IMR-90 (cell line): Measurements from ENCODE around the gene NCR2. TPM values are rescaled to one million over a fixed set of nuclear protein-coding genes. Genes with fewer than 3 reads are reported as not detected.

Experiments
- ATAC-seq: fragments of 200-7000 bp; cut with Tn5 transposase; 2 replicates; pipeline ENCODE4 v1.9.1; 2020; ENCODE audit warnings: low read depth, mild to moderate bottlenecking, moderate library complexity
- BruUV-seq: library from RNA; stranded (reverse); fragments of 400-500 nt; replicated peaks from 2 replicates; lab custom pipeline; 2021; lab: Mats Ljungman, UMichigan
- CTCF ChIA-PET: fragments of 300-600 bp; formaldehyde crosslinking; extraction: SDS; loops from one replicate; lab custom pipeline; 2021; ENCODE audit warnings: antibody characterized with exemption; lab: Yijun Ruan, JAX
- POLR2A ChIA-PET: fragments of 300-600 bp; sonication (Branson Sonifier 250); formaldehyde crosslinking; loops from one replicate; lab custom pipeline; 2022; ENCODE audit warnings: antibody characterized with exemption; ENCODE audit not compliant: unreplicated experiment; lab: Charles Lee
- DNase-seq: peaks from one replicate; pipeline ENCODE4 v3.0.0; 2013
- H2AFZ ChIP-seq: replicated peaks from 2 replicates; pipeline ENCODE3; 2013; ENCODE audit warnings: low read length, mild to moderate bottlenecking; ENCODE audit not compliant: poor library complexity
- H2AK5ac ChIP-seq: 2 replicates; pipeline ENCODE4 v1.6.1; 2013; ENCODE audit warnings: low read depth, low read length, inconsistent platforms
- H2AK9ac ChIP-seq: replicated peaks from 2 replicates; pipeline ENCODE3; 2013; ENCODE audit warnings: mild to moderate bottlenecking, low read depth, low read length, moderate library complexity; ENCODE audit not compliant: poor library complexity
- H2BK120ac ChIP-seq: 2 replicates; pipeline ENCODE4 v1.6.1; 2013; ENCODE audit warnings: low read depth, low read length, inconsistent platforms
- H2BK15ac ChIP-seq: 3 replicates; pipeline ENCODE4 v1.6.1; 2013; ENCODE audit warnings: low read depth, low read length, inconsistent platforms
- H2BK20ac ChIP-seq: 2 replicates; pipeline ENCODE4 v1.6.1; 2013; ENCODE audit warnings: low read depth, mild to moderate bottlenecking, inconsistent platforms, low read length, moderate library complexity
- H2BK5ac ChIP-seq: 2 replicates; pipeline ENCODE4 v1.6.1; 2013; ENCODE audit warnings: mild to moderate bottlenecking, low read depth, low read length, inconsistent platforms; ENCODE audit not compliant: poor library complexity, severe bottlenecking
- H3K14ac ChIP-seq: replicated peaks from 2 replicates; pipeline ENCODE4 v1.6.1; 2013; ENCODE audit warnings: low read depth, low read length, inconsistent platforms
- H3K18ac ChIP-seq: 2 replicates; pipeline ENCODE4 v1.6.1; 2013; ENCODE audit warnings: low read depth, low read length, control low read depth
- H3K23ac ChIP-seq: 2 replicates; pipeline ENCODE4 v1.6.1; 2013; ENCODE audit warnings: low read depth, low read length, inconsistent platforms
- H3K27ac ChIP-seq: 2 replicates; pipeline ENCODE4 v1.5.1; 2013; ENCODE audit warnings: mild to moderate bottlenecking, control low read depth, low read length; ENCODE audit not compliant: insufficient read depth
- H3K27me3 ChIP-seq: 2 replicates; pipeline ENCODE4 v1.6.1; 2013; ENCODE audit warnings: low read length; ENCODE audit not compliant: control insufficient read depth, insufficient read depth
- H3K36me3 ChIP-seq: 2 replicates; pipeline ENCODE4 v1.6.1; 2013; ENCODE audit warnings: low read length, mixed read lengths; ENCODE audit not compliant: control insufficient read depth, insufficient read depth
- H3K4ac ChIP-seq: 2 replicates; pipeline ENCODE4 v1.6.1; 2013; ENCODE audit warnings: low read depth, low read length, inconsistent platforms
- H3K4me1 ChIP-seq: 2 replicates; pipeline ENCODE4 v1.6.1; 2013; ENCODE audit warnings: low read length, mixed read lengths; ENCODE audit not compliant: control insufficient read depth, insufficient read depth
- H3K4me2 ChIP-seq: 2 replicates; pipeline ENCODE4 v1.6.1; 2013; ENCODE audit warnings: low read depth, mild to moderate bottlenecking, control low read depth, low read length, moderate library complexity
- H3K4me3 ChIP-seq: 2 replicates; pipeline ENCODE4 v1.5.1; 2013; ENCODE audit warnings: low read depth, mild to moderate bottlenecking, control low read depth, low read length, moderate library complexity; ENCODE audit not compliant: insufficient read depth
- H3K56ac ChIP-seq: 2 replicates; pipeline ENCODE4 v1.6.1; 2013; ENCODE audit warnings: low read length, inconsistent platforms; ENCODE audit not compliant: insufficient read depth; ENCODE audit errors: extremely low read depth
- H3K79me1 ChIP-seq, 2 experiments: 2 replicates each; pipeline ENCODE4 v1.6.1; 2013; ENCODE audit warnings: low read length in 2 of 2, inconsistent platforms in 1 of 2, low read depth in 1 of 2
- H3K9ac ChIP-seq: 2 replicates; pipeline ENCODE4 v1.6.1; 2013; ENCODE audit warnings: low read depth, low read length, control low read depth
- H3K9me1 ChIP-seq: 2 replicates; pipeline ENCODE4 v1.6.1; 2013; ENCODE audit warnings: low read length, inconsistent platforms; ENCODE audit not compliant: insufficient read depth
- H3K9me3 ChIP-seq: 2 replicates; pipeline ENCODE4 v1.6.1; 2013; ENCODE audit warnings: low read length; ENCODE audit not compliant: control insufficient read depth, insufficient read depth
- H4K20me1 ChIP-seq: 2 replicates; pipeline ENCODE4 v1.6.1; 2013; ENCODE audit warnings: low read length, inconsistent platforms; ENCODE audit not compliant: insufficient read depth
- H4K5ac ChIP-seq: 2 replicates; pipeline ENCODE4 v1.6.1; 2013; ENCODE audit warnings: mild to moderate bottlenecking, low read depth, low read length, control low read depth
- H4K8ac ChIP-seq, 2 experiments: 2 replicates each; pipeline ENCODE4 v1.6.1; 2013; ENCODE audit warnings: low read depth in 2 of 2, low read length in 2 of 2, control low read depth in 1 of 2, inconsistent platforms in 1 of 2
- H4K91ac ChIP-seq: 2 replicates; pipeline ENCODE4 v1.6.1; 2013; ENCODE audit warnings: low read depth, low read length, inconsistent platforms; ENCODE audit not compliant: insufficient read depth
- BHLHE40 ChIP-seq: fragments of 150-350 bp; IDR thresholded peaks from 2 replicates; pipeline ENCODE4 v1.6.1; 2016; ENCODE audit warnings: mild to moderate bottlenecking, low read depth, low read length
- CEBPB ChIP-seq: IDR thresholded peaks from 2 replicates; pipeline ENCODE4 v1.6.1; 2012; ENCODE audit warnings: low read depth, low read length, improper control_type of control experiment
- CHD1 ChIP-seq: IDR thresholded peaks from 2 replicates; pipeline ENCODE4 v1.6.1; 2012; ENCODE audit warnings: low read depth, low read length, improper control_type of control experiment
- FOS ChIP-seq: fragments of 150-350 bp; IDR thresholded peaks from 2 replicates; pipeline ENCODE4 v1.6.1; 2016; ENCODE audit warnings: low read depth, low read length
- MAFK ChIP-seq: IDR thresholded peaks from 2 replicates; pipeline ENCODE4 v1.6.1; 2012; ENCODE audit warnings: low read depth, low read length, improper control_type of control experiment
- MAZ ChIP-seq: IDR thresholded peaks from 2 replicates; pipeline ENCODE4 v1.6.1; 2012; ENCODE audit warnings: low read depth, mild to moderate bottlenecking, low read length, improper control_type of control experiment, moderate library complexity, borderline replicate concordance
- MXI1 ChIP-seq: IDR thresholded peaks from 2 replicates; pipeline ENCODE4 v1.6.1; 2012; ENCODE audit warnings: low read depth, mild to moderate bottlenecking, low read length, moderate library complexity, borderline replicate concordance
- NFE2L2 ChIP-seq: fragments of 150-350 bp; IDR thresholded peaks from 2 replicates; pipeline ENCODE4 v1.6.1; 2016; ENCODE audit warnings: low read depth, mild to moderate bottlenecking, low read length
- POLR2A ChIP-seq: IDR thresholded peaks from 2 replicates; pipeline ENCODE4 v1.6.1; 2012; ENCODE audit warnings: mild to moderate bottlenecking, low read depth, low read length
- RAD21 ChIP-seq: IDR thresholded peaks from 2 replicates; pipeline ENCODE4 v1.6.1; 2012; ENCODE audit warnings: low read length, improper control_type of control experiment
- RCOR1 ChIP-seq: IDR thresholded peaks from 2 replicates; pipeline ENCODE4 v1.6.1; 2012; ENCODE audit warnings: mild to moderate bottlenecking, low read length, improper control_type of control experiment; ENCODE audit not compliant: insufficient replicate concordance
- RFX5 ChIP-seq: IDR thresholded peaks from 2 replicates; pipeline ENCODE4 v1.8.0; 2012; ENCODE audit warnings: low read depth, mild to moderate bottlenecking, low read length, moderate library complexity
- SMC3 ChIP-seq: fragments of 150-350 bp; IDR thresholded peaks from 2 replicates; pipeline ENCODE4 v1.6.1; 2016; ENCODE audit warnings: low read depth, mild to moderate bottlenecking, antibody characterized with exemption, low read length, moderate library complexity
- USF2 ChIP-seq: fragments of 150-350 bp; IDR thresholded peaks from 2 replicates; pipeline ENCODE4 v1.6.1; 2017; ENCODE audit warnings: mild to moderate bottlenecking, antibody characterized with exemption, low read length, low read depth
- dilution Hi-C: fragments of 300-500 bp; cut with HindIII; formaldehyde crosslinking; loops from one replicate; pipeline ENCODE4 v1.14.3; 2018; ENCODE audit warnings: low sequenced_read_pairs; ENCODE audit not compliant: unreplicated experiment
- in situ Hi-C: fragments of 300-500 bp; cut with MboI; formaldehyde crosslinking; loops from 3 replicates; pipeline ENCODE4 v1.14.3; 2019; ENCODE audit warnings: low sequenced_read_pairs, inconsistent platforms, mixed read lengths
- intact Hi-C: fragments of 100-400 bp; cut with micrococcal nuclease; formaldehyde crosslinking; loops from 2 replicates; pipeline ENCODE4 v1.10.0; 2022
- polyA plus RNA-seq, 3 experiments: library from polyadenylated mRNA; depleted of rRNA; stranded (reverse); fragments of >200 nt; gene quantifications; 2 replicates each; pipeline ENCODE4 v1.2.3, GENCODE V29; 2012; ENCODE audit warnings: low replicate concordance in 1 of 3
- total RNA-seq: library from RNA; depleted of rRNA; stranded (reverse); fragments of >200 nt; gene quantifications from 2 replicates; pipeline ENCODE4 v1.2.3, GENCODE V29; 2012
- TF ChIP-seq, protein P1 (sequence below): conservative IDR thresholded peaks from 2 replicates; pipeline ENCODE4 v1.5.1; 2012; ENCODE audit warnings: mild to moderate bottlenecking, low read depth, low read length, improper control_type of control experiment
- TF ChIP-seq, protein P2 (sequence below): fragments of 150-350 bp; IDR thresholded peaks from 2 replicates; pipeline ENCODE4 v1.6.1; 2016; ENCODE audit warnings: low read depth, mild to moderate bottlenecking, low read length, moderate library complexity, borderline replicate concordance

The NCR2 gene
- total and polyA plus RNA-seq, 2 of the 4 experiments (the other 2 are of a cell fraction): not detected

DNA sequence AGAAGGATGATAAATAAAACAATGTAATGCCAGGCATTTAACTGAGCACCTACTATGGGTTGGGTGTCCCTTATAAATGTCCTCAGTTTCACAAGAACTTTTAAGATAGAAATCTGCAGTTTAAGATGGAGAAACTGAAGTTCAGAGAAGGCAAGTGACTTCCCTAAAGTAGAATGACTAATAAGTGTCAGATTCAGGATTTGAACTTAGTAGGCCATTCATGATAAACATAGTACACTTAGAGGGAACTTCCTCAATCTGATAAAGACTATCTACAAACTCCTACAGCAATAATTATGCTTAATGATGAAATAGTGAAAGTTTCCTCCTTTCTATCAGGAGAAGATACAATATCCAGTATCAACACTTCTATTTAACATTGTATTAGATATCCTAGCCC is 43.9 kb downstream of the NCR2 start:
- in situ Hi-C loops: no loop called here
- dilution Hi-C loops: no loop called here
- CTCF ChIA-PET: no interaction called here

More for the DNA sequence above, 43.9 kb downstream of the NCR2 start:
- H3K18ac ChIP-seq: no peak overlapping the region
- H4K5ac ChIP-seq: no peak overlapping the region
- H3K9me3 ChIP-seq: no peaks in the 10 kb centered on the region; the same call in 1 of the 2 replicates
- intact Hi-C loops: no loop called here
- no peaks in the 10 kb centered on the region for H3K4me1 ChIP-seq
- no peak for ATAC-seq
- no peak overlapping the region for H3K27ac ChIP-seq
- no peak overlapping the region for H2BK15ac ChIP-seq
- no peak overlapping the region for H3K4me3 ChIP-seq
- POLR2A ChIA-PET: no interaction called here
- no peak overlapping the region for H4K8ac ChIP-seq
- DNase-seq: no peak
- H2AK9ac ChIP-seq: no peak overlapping the region
- no peak overlapping the region for H4K91ac ChIP-seq
- no peak overlapping the region for H3K4me2 ChIP-seq
- H3K9me1 ChIP-seq: no peaks in the 10 kb centered on the region
- H4K20me1 ChIP-seq: no peaks in the 10 kb centered on the region
- no TSS peak for BruUV-seq
- H3K14ac ChIP-seq: no peak overlapping the region
- no peak overlapping the region for H2BK5ac ChIP-seq
- H3K27me3 ChIP-seq: peaks cover 51% of the 10 kb centered on the region
- no peak overlapping the region for H3K56ac ChIP-seq
- H3K23ac ChIP-seq: no peak overlapping the region
- TF ChIP-seq FOS: no peak
- TF ChIP-seq USF2: no peak
- TF ChIP-seq MAZ: no peak
- no peak for TF ChIP-seq BHLHE40
- no peak for TF ChIP-seq MAFK
- TF ChIP-seq CEBPB: no peak
- no peak for TF ChIP-seq RAD21
- TF ChIP-seq NFE2L2: no peak
- TF ChIP-seq SMC3: no peak
- no peak for TF ChIP-seq CHD1
- no peak for TF ChIP-seq MXI1
- TF ChIP-seq, protein P1, sequence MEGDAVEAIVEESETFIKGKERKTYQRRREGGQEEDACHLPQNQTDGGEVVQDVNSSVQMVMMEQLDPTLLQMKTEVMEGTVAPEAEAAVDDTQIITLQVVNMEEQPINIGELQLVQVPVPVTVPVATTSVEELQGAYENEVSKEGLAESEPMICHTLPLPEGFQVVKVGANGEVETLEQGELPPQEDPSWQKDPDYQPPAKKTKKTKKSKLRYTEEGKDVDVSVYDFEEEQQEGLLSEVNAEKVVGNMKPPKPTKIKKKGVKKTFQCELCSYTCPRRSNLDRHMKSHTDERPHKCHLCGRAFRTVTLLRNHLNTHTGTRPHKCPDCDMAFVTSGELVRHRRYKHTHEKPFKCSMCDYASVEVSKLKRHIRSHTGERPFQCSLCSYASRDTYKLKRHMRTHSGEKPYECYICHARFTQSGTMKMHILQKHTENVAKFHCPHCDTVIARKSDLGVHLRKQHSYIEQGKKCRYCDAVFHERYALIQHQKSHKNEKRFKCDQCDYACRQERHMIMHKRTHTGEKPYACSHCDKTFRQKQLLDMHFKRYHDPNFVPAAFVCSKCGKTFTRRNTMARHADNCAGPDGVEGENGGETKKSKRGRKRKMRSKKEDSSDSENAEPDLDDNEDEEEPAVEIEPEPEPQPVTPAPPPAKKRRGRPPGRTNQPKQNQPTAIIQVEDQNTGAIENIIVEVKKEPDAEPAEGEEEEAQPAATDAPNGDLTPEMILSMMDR: no peak
- TF ChIP-seq RCOR1: no peak
- TF ChIP-seq POLR2A: no peak
- TF ChIP-seq, protein P2, sequence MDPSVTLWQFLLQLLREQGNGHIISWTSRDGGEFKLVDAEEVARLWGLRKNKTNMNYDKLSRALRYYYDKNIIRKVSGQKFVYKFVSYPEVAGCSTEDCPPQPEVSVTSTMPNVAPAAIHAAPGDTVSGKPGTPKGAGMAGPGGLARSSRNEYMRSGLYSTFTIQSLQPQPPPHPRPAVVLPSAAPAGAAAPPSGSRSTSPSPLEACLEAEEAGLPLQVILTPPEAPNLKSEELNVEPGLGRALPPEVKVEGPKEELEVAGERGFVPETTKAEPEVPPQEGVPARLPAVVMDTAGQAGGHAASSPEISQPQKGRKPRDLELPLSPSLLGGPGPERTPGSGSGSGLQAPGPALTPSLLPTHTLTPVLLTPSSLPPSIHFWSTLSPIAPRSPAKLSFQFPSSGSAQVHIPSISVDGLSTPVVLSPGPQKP: no peak
- TF ChIP-seq RFX5: no peak
- no peak overlapping the region for H3K4ac ChIP-seq
- H2BK20ac ChIP-seq: no peak overlapping the region
- H3K36me3 ChIP-seq: no peaks in the 10 kb centered on the region
- H3K79me1 ChIP-seq: no peaks in the 10 kb centered on the region
- no peak overlapping the region for H2BK120ac ChIP-seq
- H2AK5ac ChIP-seq: no peak overlapping the region
- H3K9ac ChIP-seq: no peak overlapping the region
- no peak overlapping the region for H2AFZ ChIP-seq
